Right lobe of liver (tissue), 6 donors: ENCODE data around the gene CAMK1G. TPM values are rescaled to one million over a fixed set of nuclear protein-coding genes. Genes with fewer than 3 reads are reported as not detected.
A peak's percentile ranks its signal among the peaks of the same experiment; 100 is the strongest.

Experiments used
- ATAC-seq, 4 donors: fragments of 200-7000 bp; cut with Tn5 transposase; one replicate each; pipeline ENCODE4 v1.9.1; 2020; ENCODE audit warnings: mild to moderate bottlenecking in 4 of 4, moderate library complexity in 4 of 4
- DNase-seq, 3 donors: peaks; one replicate each; pipeline ENCODE4 v3.0.0-alpha.2; 2020
- H3K27ac ChIP-seq, 3 donors: fragments of 200-600 bp; one replicate each; pipeline ENCODE4 v1.8.0; 2022
- H3K27me3 ChIP-seq, 2 donors: fragments of 200-600 bp; one replicate each; pipeline ENCODE4 v1.8.0; 2022
- H3K36me3 ChIP-seq, 4 donors: fragments of 200-600 bp; sonication (generic) in 1 of 4; one replicate each; pipeline versions ENCODE4 v1.5.1 to v1.8.0; 2017 to 2022; ENCODE audit warnings: control low read depth in 1 of 4
- H3K4me1 ChIP-seq, 4 donors: fragments of 200-600 bp; sonication (generic) in 1 of 4; one replicate each; pipeline versions ENCODE4 v1.5.1 to v1.8.0; 2017 to 2022; ENCODE audit warnings: control low read depth in 1 of 4
- H3K4me3 ChIP-seq, 3 donors: fragments of 200-600 bp; one replicate each; pipeline ENCODE4 v1.8.0; 2022
- H3K9me3 ChIP-seq, 4 donors: fragments of 200-600 bp; sonication (generic) in 1 of 4; one replicate each; pipeline versions ENCODE4 v1.5.1 to v1.8.0; 2017 to 2022; ENCODE audit warnings: control low read depth in 1 of 4
- CTCF ChIP-seq, 4 donors: fragments of 200-600 bp in 3 of 4; fragments of 450-650 bp in 1 of 4; IDR thresholded peaks; one replicate each; pipeline versions ENCODE4 v1.5.1 to v1.8.0; 2016 to 2022; ENCODE audit warnings: antibody characterized with exemption in 4 of 4, mild to moderate bottlenecking in 2 of 4
- POLR2A ChIP-seq: fragments of 450-650 bp; IDR thresholded peaks from one replicate; pipeline ENCODE4 v1.6.1; 2017; ENCODE audit warnings: antibody characterized with exemption, mild to moderate bottlenecking
- WGBS: methylation state at CpG from one replicate; pipeline ENCODE4 v1.1.6; 2018; ENCODE audit warnings: low coverage, low lambda C conversion rate; ENCODE audit not compliant: insufficient coverage; ENCODE audit errors: missing lambda C conversion rate; 5-methylcytosine and 5-hydroxymethylcytosine counted together
- intact Hi-C, 2 donors: fragments of 100-400 bp; cut with DNase I; formaldehyde crosslinking; loops; one replicate each; pipeline versions ENCODE4 v1.11.2 to v1.14.1; 2022
- total RNA-seq, 6 experiments: library from RNA; depleted of rRNA in 2 of 6; stranded (reverse); fragments of >200 nt in 2 of 6; fragmentation: NEBNext Ultra II Directional in 3 of 6; extraction: Animal tissue kit (Norgen Biotek cat#: 25700) in 3 of 6; gene quantifications; one replicate each; pipeline versions ENCODE4 v1.1.0 to v1.2.4, GENCODE V29; 2016 to 2023
- donor health status: DM: no; HTN: yes; CAD: no.
- donor health status: DM: no; HTN: no; CAD: no.
- donor health status: DM: no; HTN: no; CAD: no.
- donor health status: DM: no; HTN: yes; CAD: no.
- donor health status: DM: no; HTN: yes; CAD: no.

The CAMK1G gene
- total RNA-seq, 6 experiments from 2014 or later: 0.17 to 0.80 (median 0.37) TPM; not detected in 2

GRCh38 chr1:209570743-209571142, 12.8 kb upstream of the CAMK1G start:
- Histone ChIP-seq H3K36me3 (no peaks in the 10 kb centered on the region), H3K4me1 (no peaks in the 10 kb centered on the region), H3K4me3 (no peak overlapping the region), H3K27me3 (no peaks in the 10 kb centered on the region), H3K9me3 (no peaks in the 10 kb centered on the region), H3K27ac (no peak overlapping the region)
- no peak for DNase-seq
- intact Hi-C loops: loop anchor here in 1 of 2 donors (10.0 kb wide), 1 partner anchor 54 kb away; no protein-coding TSS in a partner anchor
- WGBS: 41% methylated on average over 3 of the region's 3 CpGs
- no peak for TF ChIP-seq CTCF (IDR thresholded peaks at IDR 0.05)
- no peak for TF ChIP-seq POLR2A
- no peak for ATAC-seq

GRCh38 chr1:209576392-209577197, 6.9 kb upstream of the CAMK1G start:
- Histone ChIP-seq H3K27ac (no peak overlapping the region), H3K9me3 (no peaks in the 10 kb centered on the region), H3K27me3 (no peaks in the 10 kb centered on the region), H3K4me1 (peaks cover 0 to 2% (median 0%) of the 10 kb centered on the region in 4 donors), H3K4me3 (no peak overlapping the region), H3K36me3 (no peaks in the 10 kb centered on the region)
- peak; percentile 99 to 100 (median 100) for ATAC-seq
- peak; percentile 94 to 98 (median 98) for TF ChIP-seq CTCF (IDR thresholded peaks at IDR 0.05)
- TF ChIP-seq POLR2A: no peak
- intact Hi-C loops: loop anchor here in 1 of 2 donors (10.0 kb wide), 1 partner anchor 48 kb away; no protein-coding TSS in a partner anchor
- peak; percentile 83 to 86 (median 83) for DNase-seq
- WGBS: 19% methylated on average over 10 of the region's 12 CpGs

- peaks cover 0 to 2% (median 0%) of the 10 kb centered on the region in 4 donors for H3K4me1 ChIP-seq
- WGBS: 64% methylated on average over 2 of the region's 3 CpGs
- H3K4me3 ChIP-seq: no peak overlapping the region
- ATAC-seq (peak in 2 of 4 donors; percentile 24 to 45), DNase-seq (no peak)
- H3K27ac ChIP-seq: no peak overlapping the region
- intact Hi-C loops: loop anchor here in 1 of 2 donors (10.0 kb wide), 1 partner anchor 47 kb away; no protein-coding TSS in a partner anchor
- H3K36me3 ChIP-seq: no peaks in the 10 kb centered on the region
- H3K27me3 ChIP-seq: no peaks in the 10 kb centered on the region
- no peak for TF ChIP-seq CTCF (IDR thresholded peaks at IDR 0.05)
- no peak for TF ChIP-seq POLR2A
- H3K9me3 ChIP-seq: no peaks in the 10 kb centered on the region
Observed at GRCh38 chr1:209577346-209577745, 6.2 kb upstream of the CAMK1G start.

DNA sequence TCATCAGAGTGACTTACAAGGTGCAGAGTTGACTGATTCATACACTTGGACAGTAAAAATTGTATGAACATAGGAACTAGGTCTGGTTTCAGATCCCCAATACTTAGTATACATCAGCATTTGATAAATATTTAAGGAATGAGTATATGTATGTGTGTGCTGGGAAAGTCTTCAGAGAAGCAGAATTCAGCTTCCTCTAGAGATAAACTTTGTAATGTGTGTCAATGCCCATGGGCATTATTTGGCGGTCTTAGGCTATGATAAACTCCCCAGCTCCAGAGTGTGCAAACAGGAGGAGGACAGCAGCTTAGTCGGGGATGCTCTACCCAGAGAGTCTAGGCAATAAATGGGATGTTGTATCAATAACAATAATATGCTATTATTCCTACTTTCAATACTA, 2.9 kb upstream of the CAMK1G start:
- no peak for ATAC-seq
- no peaks in the 10 kb centered on the region for H3K36me3 ChIP-seq
- TF ChIP-seq CTCF (IDR thresholded peaks at IDR 0.05): no peak
- TF ChIP-seq POLR2A: no peak
- H3K4me1 ChIP-seq: peaks cover 0 to 6% (median 2%) of the 10 kb centered on the region in 4 donors
- no peaks in the 10 kb centered on the region for H3K9me3 ChIP-seq
- no peak for DNase-seq
- no peak overlapping the region for H3K27ac ChIP-seq
- 83% methylated on average over 1 of the region's 2 CpGs for WGBS
- H3K27me3 ChIP-seq: peaks cover 0 to 4% of the 10 kb centered on the region in 2 donors
- no peak overlapping the region for H3K4me3 ChIP-seq
- intact Hi-C loops: loop anchor here (5.0 to 10.0 kb wide), 2 partner anchors 104 to 107 kb away; no protein-coding TSS in a partner anchor
